GM19043 (cell line): ENCODE results near the gene SAP30L.

Source experiments
- ATAC-seq: cut with Tn5 transposase; IDR thresholded peaks from one replicate; pipeline ENCODE4 v1.9.1; 2021; ENCODE audit warnings: low read depth; ENCODE audit not compliant: unreplicated experiment

The SAP30L gene

DNA sequence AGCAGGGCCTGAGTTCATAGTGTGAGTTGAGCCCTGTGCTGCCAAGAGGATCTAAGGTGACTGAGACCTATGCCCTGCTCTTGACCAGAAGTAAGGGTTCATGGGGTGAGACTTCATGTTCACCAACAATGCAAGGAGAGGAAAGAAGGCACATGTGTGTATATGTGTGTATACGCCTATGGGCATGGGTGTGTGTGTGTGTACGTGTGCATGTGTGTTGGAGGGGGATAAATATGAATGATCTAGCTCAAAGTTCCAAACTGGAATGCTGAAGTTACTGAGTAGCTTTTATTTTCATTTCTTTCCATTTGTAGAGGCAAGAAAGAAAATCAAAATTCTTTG lies 57.9 kb downstream of the SAP30L start:
- no peak for ATAC-seq

DNA sequence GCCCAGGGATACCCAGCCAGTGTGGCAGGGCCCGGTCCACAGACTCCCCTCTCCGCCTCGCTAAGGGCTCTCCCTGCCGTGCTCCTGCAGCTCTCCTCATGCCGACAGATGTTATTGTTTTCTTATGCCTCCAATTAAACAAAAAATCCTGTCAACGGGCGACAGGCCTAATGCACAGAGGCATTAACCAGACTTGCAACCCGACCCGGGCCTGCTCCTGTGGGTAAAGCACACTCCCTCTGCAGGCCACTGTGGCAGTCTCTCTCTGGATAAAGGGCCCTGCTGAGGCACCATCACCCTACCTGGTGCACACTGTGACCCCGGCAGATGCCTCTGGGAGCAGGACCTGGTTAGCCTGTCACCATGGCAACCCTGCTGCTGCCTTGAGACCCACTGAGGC lies 59.8 kb downstream of the SAP30L start:
- ATAC-seq, result no peak

DNA sequence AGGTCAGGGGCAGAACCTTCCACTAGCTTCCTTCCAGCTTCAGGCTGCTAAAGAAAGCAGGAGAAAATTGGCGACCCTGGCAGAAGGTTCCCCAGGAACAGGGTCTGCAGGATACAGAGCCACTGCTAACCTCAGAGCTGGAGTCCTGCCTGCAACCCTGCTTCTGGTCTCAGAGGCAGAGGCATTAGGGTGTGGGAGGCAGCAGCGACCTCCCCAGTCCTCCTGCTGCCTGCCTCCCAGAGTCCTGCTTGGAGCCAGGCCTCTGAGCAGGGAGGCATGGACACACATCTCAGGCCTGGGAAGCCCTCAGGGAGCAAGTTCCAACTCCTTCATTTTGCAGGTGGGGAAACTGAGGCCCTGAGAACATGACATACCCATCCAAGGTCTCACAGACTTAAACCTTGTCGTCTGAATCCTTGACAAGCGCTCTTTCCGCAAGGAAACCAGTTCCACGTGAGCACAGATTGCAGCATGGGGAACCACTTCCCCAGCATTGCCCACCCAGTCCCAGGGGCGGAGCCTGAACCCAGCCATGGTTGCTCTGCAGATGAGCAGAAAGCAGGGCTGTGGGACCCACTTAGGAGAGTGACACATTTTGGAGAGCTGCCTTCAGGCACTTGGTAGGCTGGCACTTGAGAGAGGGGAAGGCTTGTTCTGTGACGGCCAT lies 60.4 kb downstream of the SAP30L start:
- no peak for ATAC-seq

DNA sequence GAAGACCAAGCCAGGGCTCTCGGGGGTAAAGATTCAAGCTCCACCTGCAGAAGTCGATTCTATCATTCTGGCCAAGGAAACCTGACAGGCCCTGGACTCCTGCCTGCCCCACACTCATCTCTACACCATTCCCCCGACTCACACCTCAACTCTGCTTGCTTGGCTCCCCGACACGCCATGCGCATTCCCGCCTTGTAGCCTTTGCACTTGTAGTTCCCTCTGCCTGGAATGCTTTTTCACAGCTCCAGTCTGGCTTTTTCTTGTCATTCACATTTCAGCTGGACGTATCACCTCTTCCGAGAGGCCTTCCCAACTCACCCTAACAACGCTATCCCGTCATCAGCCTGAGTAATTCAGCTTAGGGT lies 60.9 kb downstream of the SAP30L start:
- ATAC-seq, result no peak

DNA sequence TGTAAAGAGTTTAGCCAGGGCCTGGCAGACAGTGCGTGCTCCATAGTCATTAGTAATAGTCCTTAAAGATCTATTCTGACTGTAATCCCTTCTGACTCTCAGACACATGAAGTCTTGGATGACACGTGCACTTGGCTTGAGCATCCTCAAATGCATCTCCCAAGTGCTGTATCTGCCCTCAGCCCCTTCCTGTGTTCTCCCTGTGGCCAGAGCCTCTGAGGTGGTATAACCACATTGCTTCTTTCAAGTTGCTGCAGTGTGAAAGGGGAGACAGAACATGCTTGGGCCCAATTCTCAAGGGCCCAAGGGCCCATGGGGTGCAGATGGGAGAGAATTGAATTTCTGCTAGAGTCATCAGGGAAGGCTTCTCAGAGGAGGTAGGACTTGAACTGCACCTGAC lies 62.3 kb downstream of the SAP30L start:
- ATAC-seq, result no peak

DNA sequence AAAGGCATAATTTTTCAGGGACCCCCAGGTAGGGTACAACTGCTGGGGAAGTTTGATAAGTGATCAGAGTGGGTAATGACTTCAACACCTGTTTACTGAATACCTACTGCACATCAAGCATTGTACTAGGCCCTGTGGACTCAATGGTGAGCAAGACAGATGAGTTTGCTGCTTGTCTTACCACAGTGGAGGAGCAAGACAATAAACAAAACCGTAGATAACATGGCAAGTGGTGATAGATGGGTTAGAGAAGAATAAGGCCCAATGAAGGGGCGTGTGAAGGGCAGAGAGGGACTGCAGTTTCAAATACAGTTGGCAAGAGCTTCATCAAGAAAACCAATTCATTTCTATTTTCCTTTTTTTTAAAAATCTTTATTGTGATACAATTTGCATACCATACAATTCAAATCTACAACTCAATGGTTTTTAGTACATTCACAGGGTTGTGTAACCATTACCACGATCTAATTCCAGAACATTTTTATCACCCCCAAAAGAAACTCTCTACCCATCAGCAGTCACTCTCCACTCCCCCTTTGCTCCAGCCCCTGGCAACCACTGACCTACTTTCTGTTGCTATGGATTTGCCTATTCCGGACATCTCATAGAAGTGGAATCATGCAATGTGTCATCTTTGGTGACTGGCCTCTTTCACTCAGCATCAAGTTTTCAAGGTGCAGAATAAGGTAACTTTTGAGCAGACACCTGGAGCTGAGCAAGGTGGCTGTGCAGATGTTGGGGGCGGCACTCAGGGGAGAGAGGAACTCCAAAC lies 64.2 kb downstream of the SAP30L start:
- ATAC-seq, result no peak
